Measurements from ENCODE around the gene APOBEC3C. TPM values are rescaled to one million over a fixed set of nuclear protein-coding genes. Genes with fewer than 3 reads are reported as not detected.

The APOBEC3C gene
- total RNA-seq, 4 donors from 2014 or later, result 3.6 to 48.2 (median 6.7) TPM

- Histone ChIP-seq H3K27me3 (no peaks in the 10 kb centered on the region), H3K4me3 (no peak overlapping the region), H3K4me1 (no peaks in the 10 kb centered on the region), H3K36me3 (no peaks in the 10 kb centered on the region), H3K9me3 (no peaks in the 10 kb centered on the region), H3K27ac (no peak overlapping the region)
- TF ChIP-seq POLR2A (IDR thresholded peaks at IDR 0.05) (no peak), CTCF (IDR thresholded peaks at IDR 0.05) (no peak)
- DNase-seq, result no peak
- intact Hi-C loops (cut with DNase I; ENCODE audit: low total_unique reads), result no loop called here
These were observed 47.1 kb upstream of the APOBEC3C start for GRCh38 chr22:38966942-38967341.

- intact Hi-C loops (cut with DNase I; ENCODE audit: low total_unique reads), result no loop called here
- TF ChIP-seq CTCF (IDR thresholded peaks at IDR 0.05), result no peak
- no peak for TF ChIP-seq POLR2A (IDR thresholded peaks at IDR 0.05)
- Histone ChIP-seq H3K9me3 (no peaks in the 10 kb centered on the region), H3K4me1 (no peaks in the 10 kb centered on the region), H3K27ac (no peak overlapping the region), H3K4me3 (no peak overlapping the region), H3K36me3 (no peaks in the 10 kb centered on the region), H3K27me3 (no peaks in the 10 kb centered on the region)
- DNase-seq, result no peak
These were observed 46.3 kb upstream of the APOBEC3C start for GRCh38 chr22:38967451-38968450.

DNA sequence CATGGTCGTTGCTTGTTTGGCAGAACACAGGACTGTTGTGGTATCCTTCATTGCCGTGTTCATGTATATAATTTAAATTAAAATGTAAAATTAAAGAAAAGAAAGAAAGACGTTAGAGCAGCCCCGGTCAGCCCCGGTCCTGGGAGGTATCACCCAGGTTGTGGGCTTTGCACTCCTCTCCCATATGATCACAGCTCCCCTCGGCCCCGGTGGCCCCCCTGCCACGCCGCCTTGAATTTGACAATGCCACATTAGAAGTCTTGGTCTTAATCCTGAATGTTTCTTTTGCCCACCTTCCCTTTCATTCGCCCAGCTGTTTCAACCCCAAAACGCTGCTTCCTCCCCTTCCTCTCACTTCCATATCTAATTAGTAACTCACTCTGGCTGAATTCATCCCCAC, 45.3 kb upstream of the APOBEC3C start:
- Histone ChIP-seq H3K27ac (no peak overlapping the region), H3K4me3 (no peak overlapping the region), H3K9me3 (no peaks in the 10 kb centered on the region), H3K4me1 (no peaks in the 10 kb centered on the region), H3K36me3 (no peaks in the 10 kb centered on the region), H3K27me3 (no peaks in the 10 kb centered on the region)
- no peak for TF ChIP-seq POLR2A (IDR thresholded peaks at IDR 0.05)
- no peak for TF ChIP-seq CTCF (IDR thresholded peaks at IDR 0.05)
- intact Hi-C loops (cut with DNase I; ENCODE audit: low total_unique reads), result no loop called here
- no peak for DNase-seq

DNA sequence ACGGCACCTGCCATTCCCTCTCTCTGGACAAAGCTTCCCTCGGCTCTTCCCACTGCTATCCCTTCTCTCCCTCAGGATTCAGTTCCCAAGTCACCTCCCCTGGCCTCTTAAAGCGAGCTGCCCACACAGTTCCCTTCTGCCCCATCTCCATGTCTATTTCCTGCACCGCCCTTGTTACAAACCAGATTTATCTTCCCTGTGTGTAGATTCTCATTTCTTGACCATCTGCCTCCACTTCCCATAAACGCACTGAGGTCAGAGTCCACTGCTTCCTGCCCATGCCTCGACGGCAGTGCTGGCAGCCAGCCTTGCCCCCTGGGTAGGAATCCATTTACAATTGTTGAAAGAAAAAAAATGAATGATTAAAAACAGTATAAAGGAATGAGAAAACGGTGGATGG, 43.5 kb upstream of the APOBEC3C start:
- Histone ChIP-seq H3K9me3 (no peaks in the 10 kb centered on the region), H3K27me3 (no peaks in the 10 kb centered on the region), H3K27ac (no peak overlapping the region), H3K4me3 (no peak overlapping the region), H3K36me3 (no peaks in the 10 kb centered on the region), H3K4me1 (no peaks in the 10 kb centered on the region)
- TF ChIP-seq POLR2A (IDR thresholded peaks at IDR 0.05), result no peak
- TF ChIP-seq CTCF (IDR thresholded peaks at IDR 0.05), result no peak
- intact Hi-C loops (cut with DNase I; ENCODE audit: low total_unique reads), result loop anchor here (10.0 kb wide), 1 partner anchor 106 kb away; no protein-coding TSS in a partner anchor
- no peak for DNase-seq

GRCh38 chr22:38971202-38971601, 42.9 kb upstream of the APOBEC3C start:
- H3K9me3 ChIP-seq, result no peaks in the 10 kb centered on the region
- H3K36me3 ChIP-seq, result no peaks in the 10 kb centered on the region
- no peak for DNase-seq
- no peak overlapping the region for H3K27ac ChIP-seq
- H3K27me3 ChIP-seq, result no peaks in the 10 kb centered on the region
- TF ChIP-seq POLR2A (IDR thresholded peaks at IDR 0.05), result no peak
- no peak for TF ChIP-seq CTCF (IDR thresholded peaks at IDR 0.05)
- no peaks in the 10 kb centered on the region for H3K4me1 ChIP-seq
- H3K4me3 ChIP-seq, result no peak overlapping the region
- intact Hi-C loops (cut with DNase I; ENCODE audit: low total_unique reads), result loop anchor here (10.0 kb wide), 1 partner anchor 106 kb away; no protein-coding TSS in a partner anchor

Data from uterus (tissue), 4 donors.